ENCODE data around the gene DSCAML1. TPM values are rescaled to one million over a fixed set of nuclear protein-coding genes. Genes with fewer than 3 reads are reported as not detected.

DSCAML1 gene
- total RNA-seq, 1 donor from 2014 or later = 4.0 TPM

GRCh38 chr11:117574551-117574950, 222.5 kb downstream of the DSCAML1 start:
- H3K4me3 ChIP-seq (ENCODE audit: low read depth, low read length) = no peak overlapping the region
- DNase-seq (ENCODE audit: low read depth) = no peak
- no peak for TF ChIP-seq CTCF (conservative IDR thresholded peaks at IDR 0.05; ENCODE audit: low read depth, low read length)

- TF ChIP-seq CTCF (conservative IDR thresholded peaks at IDR 0.05; ENCODE audit: low read depth, low read length) = no peak
- no peak overlapping the region for H3K4me3 ChIP-seq (ENCODE audit: low read depth, low read length)
- DNase-seq (ENCODE audit: low read depth) = no peak
Observed at GRCh38 chr11:117573326-117573725, 223.7 kb downstream of the DSCAML1 start.

GRCh38 chr11:117572671-117573070, 224.3 kb downstream of the DSCAML1 start:
- no peak for DNase-seq (ENCODE audit: low read depth)
- TF ChIP-seq CTCF (conservative IDR thresholded peaks at IDR 0.05; ENCODE audit: low read depth, low read length) = no peak
- no peak overlapping the region for H3K4me3 ChIP-seq (ENCODE audit: low read depth, low read length)

GRCh38 chr11:117572129-117572528, 224.9 kb downstream of the DSCAML1 start:
- TF ChIP-seq CTCF (conservative IDR thresholded peaks at IDR 0.05; ENCODE audit: low read depth, low read length) = no peak
- no peak overlapping the region for H3K4me3 ChIP-seq (ENCODE audit: low read depth, low read length)
- no peak for DNase-seq (ENCODE audit: low read depth)

- no peak for DNase-seq (ENCODE audit: low read depth)
- no peak for TF ChIP-seq CTCF (conservative IDR thresholded peaks at IDR 0.05; ENCODE audit: low read depth, low read length)
- H3K4me3 ChIP-seq (ENCODE audit: low read depth, low read length) = no peak overlapping the region
Observed at GRCh38 chr11:117570701-117571100, 226.3 kb downstream of the DSCAML1 start.

GRCh38 chr11:117569911-117570310, 227.1 kb downstream of the DSCAML1 start:
- TF ChIP-seq CTCF (conservative IDR thresholded peaks at IDR 0.05; ENCODE audit: low read depth, low read length) = no peak
- DNase-seq (ENCODE audit: low read depth) = no peak
- no peak overlapping the region for H3K4me3 ChIP-seq (ENCODE audit: low read depth, low read length)

GRCh38 chr11:117565709-117566108, 231.3 kb downstream of the DSCAML1 start:
- TF ChIP-seq CTCF (conservative IDR thresholded peaks at IDR 0.05; ENCODE audit: low read depth, low read length) = no peak
- no peak overlapping the region for H3K4me3 ChIP-seq (ENCODE audit: low read depth, low read length)
- DNase-seq (ENCODE audit: low read depth) = no peak
